ENCODE measurements around the gene SMCO3.

SMCO3 gene

GRCh38 chr12:14843425-14843887 is 29.5 kb upstream of the SMCO3 start, which contains the start of gene ART4:
Gene ART4, minus strand, starts transcription at chr12:14843526. Its CDS starts 413 bp downstream, at chr12:14843113.
- Histone ChIP-seq H3F3A (ENCODE audit: insufficient read depth) (no peaks in the 10 kb centered on the region), H3K4me2 (ENCODE audit: low read depth, low read length, poor library complexity, severe bottlenecking) (no peak within 1 kb of the TSS), H3K9me2 (replicated peaks; ENCODE audit: insufficient read depth, low read length) (no peaks in the 10 kb centered on the region), H2AFZ (ENCODE audit: low read depth, low read length, severe bottlenecking) (no peak within 1 kb of the TSS), H3K27ac (ENCODE audit: low read depth, low read length) (no peak within 1 kb of the TSS), H3K36me3 (ENCODE audit: low read length) (no peaks in the 10 kb centered on the region), H3K9ac (ENCODE audit: low read length) (no peak within 1 kb of the TSS), H3K4me3 (ENCODE audit: insufficient read depth, low read length, poor library complexity, severe bottlenecking) (no peak within 1 kb of the TSS), H3K9me3 (ENCODE audit: insufficient read depth, low read length) (no peaks in the 10 kb centered on the region), H3K79me2 (ENCODE audit: insufficient read depth, low read length) (no peaks in the 10 kb centered on the region), H3K27me3 (ENCODE audit: low read length) (no peaks in the 10 kb centered on the region), H4K20me1 (ENCODE audit: low read depth, low read length) (no peaks in the 10 kb centered on the region)
- no peak for TF ChIP-seq CTCF (IDR thresholded peaks at IDR 0.05; ENCODE audit: insufficient read depth, low read length, poor library complexity, severe bottlenecking)
- no peak for TF ChIP-seq EZH2phosphoT487 (conservative IDR thresholded peaks at IDR 0.05; ENCODE audit: low read length)

GRCh38 chr12:14842315-14842714 is 28.3 kb upstream of the SMCO3 start:
- H3K9me3 ChIP-seq (ENCODE audit: insufficient read depth, low read length), result no peaks in the 10 kb centered on the region
- H3K27me3 ChIP-seq (ENCODE audit: low read length), result no peaks in the 10 kb centered on the region
- H3K9me2 ChIP-seq (replicated peaks; ENCODE audit: insufficient read depth, low read length), result no peaks in the 10 kb centered on the region
- TF ChIP-seq CTCF (IDR thresholded peaks at IDR 0.05; ENCODE audit: insufficient read depth, low read length, poor library complexity, severe bottlenecking) (no peak), EZH2phosphoT487 (conservative IDR thresholded peaks at IDR 0.05; ENCODE audit: low read length) (no peak)
- H3K79me2 ChIP-seq (ENCODE audit: insufficient read depth, low read length), result no peaks in the 10 kb centered on the region
- H3K9ac ChIP-seq (ENCODE audit: low read length), result no peak overlapping the region
- H3F3A ChIP-seq (ENCODE audit: insufficient read depth), result no peaks in the 10 kb centered on the region
- H3K4me2 ChIP-seq (ENCODE audit: low read depth, low read length, poor library complexity, severe bottlenecking), result no peak overlapping the region
- H3K36me3 ChIP-seq (ENCODE audit: low read length), result no peaks in the 10 kb centered on the region
- no peak overlapping the region for H3K27ac ChIP-seq (ENCODE audit: low read depth, low read length)
- no peaks in the 10 kb centered on the region for H4K20me1 ChIP-seq (ENCODE audit: low read depth, low read length)
- no peak overlapping the region for H3K4me3 ChIP-seq (ENCODE audit: insufficient read depth, low read length, poor library complexity, severe bottlenecking)
- no peak overlapping the region for H2AFZ ChIP-seq (ENCODE audit: low read depth, low read length, severe bottlenecking)

DNA sequence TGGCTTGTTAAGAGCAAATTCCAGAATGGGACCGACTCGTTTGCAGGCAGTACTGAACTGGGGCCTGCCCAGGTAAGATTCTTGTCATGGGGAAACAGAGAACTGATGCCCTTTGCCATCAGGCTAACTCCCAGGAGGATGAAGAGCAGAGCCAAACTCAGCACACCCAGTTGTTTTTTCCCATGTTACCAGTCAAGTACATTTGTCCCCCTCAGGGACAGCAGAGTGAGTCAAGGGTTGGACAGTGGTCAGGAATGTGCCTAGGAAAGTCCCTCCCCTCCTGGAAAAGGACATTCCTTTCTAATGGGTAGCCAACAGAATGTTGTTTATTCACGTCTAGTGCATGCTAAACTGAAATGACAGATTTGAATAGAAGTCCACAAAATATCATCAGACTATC is 27.8 kb upstream of the SMCO3 start:
- no peaks in the 10 kb centered on the region for H3K27me3 ChIP-seq (ENCODE audit: low read length)
- no peaks in the 10 kb centered on the region for H3K36me3 ChIP-seq (ENCODE audit: low read length)
- no peak overlapping the region for H3K27ac ChIP-seq (ENCODE audit: low read depth, low read length)
- no peaks in the 10 kb centered on the region for H4K20me1 ChIP-seq (ENCODE audit: low read depth, low read length)
- H3F3A ChIP-seq (ENCODE audit: insufficient read depth), result no peaks in the 10 kb centered on the region
- TF ChIP-seq EZH2phosphoT487 (conservative IDR thresholded peaks at IDR 0.05; ENCODE audit: low read length) (no peak), CTCF (IDR thresholded peaks at IDR 0.05; ENCODE audit: insufficient read depth, low read length, poor library complexity, severe bottlenecking) (no peak)
- H3K79me2 ChIP-seq (ENCODE audit: insufficient read depth, low read length), result no peaks in the 10 kb centered on the region
- no peaks in the 10 kb centered on the region for H3K9me3 ChIP-seq (ENCODE audit: insufficient read depth, low read length)
- no peak overlapping the region for H3K4me2 ChIP-seq (ENCODE audit: low read depth, low read length, poor library complexity, severe bottlenecking)
- no peak overlapping the region for H2AFZ ChIP-seq (ENCODE audit: low read depth, low read length, severe bottlenecking)
- H3K9me2 ChIP-seq (replicated peaks; ENCODE audit: insufficient read depth, low read length), result no peaks in the 10 kb centered on the region
- no peak overlapping the region for H3K9ac ChIP-seq (ENCODE audit: low read length)
- no peak overlapping the region for H3K4me3 ChIP-seq (ENCODE audit: insufficient read depth, low read length, poor library complexity, severe bottlenecking)

Measured in SU-DHL-6 (cell line).